GM21717 (cell line): ENCODE measurements around the gene TAS1R3.

Experiments used
- ATAC-seq: cut with Tn5 transposase; IDR thresholded peaks from one replicate; pipeline ENCODE4 v1.9.1; 2021; ENCODE audit warnings: mild to moderate bottlenecking, moderate library complexity; ENCODE audit not compliant: unreplicated experiment

TAS1R3 gene

GRCh38 chr1:1349256-1350012 is 18.4 kb downstream of the TAS1R3 start, which contains the start of gene DVL1:
Gene DVL1, minus strand, starts transcription at chr1:1349418. Its CDS starts 353 bp downstream, at chr1:1349065.
- no peak for ATAC-seq

DNA sequence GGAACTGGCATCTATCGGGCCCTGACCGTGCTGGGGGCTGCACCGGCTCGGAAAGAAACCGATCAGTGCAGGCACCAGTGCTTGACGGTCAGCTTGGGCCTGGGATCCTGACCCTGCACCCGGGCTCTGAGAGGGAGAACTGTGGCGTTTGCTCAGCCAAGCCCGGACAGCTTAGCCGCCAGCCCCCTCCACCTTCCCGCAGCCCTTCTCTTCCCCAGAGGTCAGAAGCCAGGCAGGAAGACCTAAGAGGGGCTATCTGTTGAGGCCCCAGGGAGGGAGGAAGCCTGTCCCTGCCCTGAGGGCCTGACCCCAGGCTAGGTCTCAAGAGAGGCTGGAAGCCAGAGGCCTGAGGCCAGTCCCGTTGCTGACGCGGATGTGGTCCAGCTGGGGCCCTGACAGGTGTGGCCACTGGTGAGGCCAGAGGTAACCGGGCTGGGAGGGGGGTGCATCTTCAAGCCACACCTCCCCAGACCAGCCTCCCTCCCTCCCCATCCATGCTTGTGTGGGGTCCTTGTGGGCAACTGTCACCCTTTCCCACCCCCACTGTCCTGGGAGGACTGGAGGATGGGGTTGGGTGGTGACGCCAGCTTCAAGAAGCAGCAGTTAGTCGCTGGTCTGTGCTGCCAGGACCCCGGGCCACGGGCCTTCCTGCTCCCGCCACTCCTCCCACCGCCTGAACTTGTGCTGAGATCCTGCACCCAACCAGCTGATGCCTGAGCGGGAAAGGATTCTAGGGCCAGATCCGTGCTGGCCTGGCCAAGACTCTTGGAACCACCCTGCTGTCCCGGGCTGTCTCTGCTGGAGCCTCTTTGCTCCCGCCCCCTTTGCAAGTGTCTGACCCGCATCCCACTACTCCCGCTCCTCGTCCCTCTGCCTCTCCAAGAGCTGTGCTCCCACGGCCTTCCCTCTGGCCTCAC is 20.7 kb downstream of the TAS1R3 start:
- no peak for ATAC-seq

DNA sequence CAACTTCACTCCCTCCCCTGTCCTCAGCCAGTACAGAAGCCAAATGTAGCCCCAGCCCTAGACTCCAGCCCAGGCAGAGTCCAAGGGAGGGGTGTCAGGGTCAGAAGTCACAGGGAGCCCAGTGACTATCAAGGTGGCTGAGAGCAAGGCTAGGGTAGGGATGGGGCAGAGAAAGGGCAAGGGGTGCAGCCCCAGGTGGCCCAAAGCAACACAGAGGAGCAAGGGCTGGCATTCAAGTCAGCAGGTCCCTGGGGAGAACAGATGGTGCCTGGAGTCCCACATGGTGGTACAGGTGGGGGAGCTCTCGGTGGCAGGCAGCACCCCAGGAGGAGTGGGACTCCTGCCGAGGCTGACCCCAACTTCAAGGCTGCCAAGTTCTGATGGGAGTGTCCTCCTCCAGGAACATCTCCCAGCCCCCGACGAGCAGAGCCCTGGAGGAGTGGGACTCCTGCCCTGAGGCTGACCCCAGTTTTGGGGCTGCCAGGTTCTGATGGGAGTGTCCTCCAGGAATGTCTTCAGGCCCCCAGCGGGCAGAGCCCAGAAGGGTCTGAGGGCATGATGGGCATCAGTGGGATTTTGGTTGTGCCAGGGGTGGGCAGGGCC is 21.8 kb downstream of the TAS1R3 start:
- no peak for ATAC-seq

GRCh38 chr1:1353389-1354151 is 22.5 kb downstream of the TAS1R3 start:
- ATAC-seq: no peak

DNA sequence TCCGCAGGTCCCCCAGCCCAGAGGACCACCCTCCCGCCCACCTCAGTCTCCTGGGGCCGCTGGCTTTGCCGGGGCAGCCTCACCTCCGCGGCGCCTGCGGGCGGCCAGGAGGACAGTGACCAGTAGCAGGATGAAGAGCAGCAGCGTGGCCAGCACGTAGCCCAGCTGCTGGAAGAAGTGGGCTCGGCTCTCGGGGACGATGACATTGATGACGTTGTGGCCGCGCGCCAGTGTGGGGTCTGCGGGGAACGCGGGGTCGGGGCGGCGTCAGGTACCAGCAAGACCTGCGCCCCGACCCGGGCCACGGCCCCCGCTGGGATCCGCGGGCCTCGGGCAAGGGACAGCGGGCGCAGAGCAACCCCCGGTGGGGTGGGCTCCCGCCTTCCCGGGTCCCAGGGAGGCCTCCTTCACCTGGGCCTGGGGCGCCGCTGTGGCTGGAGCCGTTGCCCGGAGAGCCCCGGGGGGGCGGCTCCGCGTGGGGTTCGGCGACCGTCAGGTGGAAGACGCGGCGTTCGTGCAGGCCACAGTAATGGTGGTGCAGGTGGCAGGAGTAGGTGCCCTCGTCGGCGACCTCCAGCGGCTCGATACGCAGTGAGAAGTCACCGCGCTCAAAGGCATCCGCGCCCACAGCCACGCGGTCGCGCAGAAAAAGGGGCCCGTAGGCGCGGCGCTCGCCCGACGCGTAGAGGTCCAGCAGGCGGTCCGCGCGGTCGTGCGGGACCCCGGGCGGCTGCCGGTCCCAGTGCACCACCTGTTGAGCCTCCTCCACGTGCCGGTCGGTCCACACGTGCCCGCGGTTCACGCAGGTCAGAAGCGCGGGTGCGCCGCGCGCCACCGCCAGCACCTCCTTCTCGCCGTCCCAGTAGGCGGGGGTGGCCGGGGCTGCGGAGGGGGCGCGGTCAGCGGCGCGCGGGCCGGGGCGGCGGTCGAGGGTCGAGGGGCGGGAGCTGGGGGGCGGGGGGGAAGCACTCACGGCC is 23.5 kb downstream of the TAS1R3 start:
- no peak for ATAC-seq

GRCh38 chr1:1355416-1355815 is 24.3 kb downstream of the TAS1R3 start:
- no peak for ATAC-seq

- ATAC-seq: no peak
These were observed 25.2 kb downstream of the TAS1R3 start for GRCh38 chr1:1356166-1356795.

DNA sequence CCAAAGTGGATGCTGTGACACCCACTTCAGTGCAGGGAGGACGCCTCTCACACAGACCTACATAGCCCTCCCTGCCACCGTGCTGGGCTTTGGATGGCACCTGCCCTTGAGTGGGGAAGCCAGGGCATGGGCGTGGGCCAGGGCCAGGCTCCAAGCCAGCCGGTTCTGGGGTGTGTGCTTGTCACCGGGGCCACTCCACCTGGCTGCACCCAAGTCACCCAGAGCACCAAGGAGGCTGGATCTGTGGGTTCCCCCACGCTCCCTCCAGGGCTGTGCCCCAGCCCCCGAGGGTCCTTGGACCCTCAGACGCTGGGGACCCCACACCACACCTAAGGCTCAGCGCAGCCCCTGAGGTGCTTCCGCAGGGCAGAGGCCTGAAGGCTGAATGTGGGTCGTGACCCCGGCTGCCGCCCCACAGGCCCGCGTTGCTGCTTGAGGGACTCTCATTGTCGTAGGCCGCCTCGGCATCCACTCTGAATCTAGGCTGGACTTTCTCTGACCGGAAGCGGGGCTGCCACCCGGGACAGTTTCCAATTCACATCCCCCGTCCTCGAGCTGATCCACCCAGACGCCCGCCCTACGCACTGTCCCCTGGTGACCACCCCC is 25.8 kb downstream of the TAS1R3 start:
- ATAC-seq: no peak

DNA sequence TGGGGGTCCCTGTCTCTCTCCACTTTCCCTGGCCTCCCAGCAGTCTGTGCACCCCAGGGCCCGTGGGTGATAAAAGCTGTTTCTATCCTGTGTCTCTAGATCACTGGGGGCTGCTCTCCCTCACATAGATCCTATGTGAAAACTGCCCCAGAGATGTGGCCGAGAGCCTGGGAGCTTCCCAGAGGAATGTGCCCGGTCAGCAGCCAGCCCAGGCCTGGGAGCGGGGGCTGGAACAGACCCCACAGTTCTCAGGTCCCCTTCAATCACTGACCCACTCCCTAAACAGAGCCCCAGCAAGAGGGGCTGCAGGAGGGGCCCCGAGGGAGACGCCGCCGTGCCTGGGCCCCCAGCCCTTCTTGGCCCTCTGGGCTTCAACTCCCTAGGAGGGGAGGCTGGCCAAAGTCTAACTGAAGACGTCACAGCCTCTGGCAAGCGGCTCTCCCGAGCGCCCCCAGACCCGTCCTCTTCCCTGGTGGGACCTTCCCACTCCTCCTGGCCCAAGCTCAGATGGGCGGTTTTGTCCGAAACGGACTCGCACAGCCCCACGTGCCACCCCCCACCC is 26.9 kb downstream of the TAS1R3 start:
- no peak for ATAC-seq

DNA sequence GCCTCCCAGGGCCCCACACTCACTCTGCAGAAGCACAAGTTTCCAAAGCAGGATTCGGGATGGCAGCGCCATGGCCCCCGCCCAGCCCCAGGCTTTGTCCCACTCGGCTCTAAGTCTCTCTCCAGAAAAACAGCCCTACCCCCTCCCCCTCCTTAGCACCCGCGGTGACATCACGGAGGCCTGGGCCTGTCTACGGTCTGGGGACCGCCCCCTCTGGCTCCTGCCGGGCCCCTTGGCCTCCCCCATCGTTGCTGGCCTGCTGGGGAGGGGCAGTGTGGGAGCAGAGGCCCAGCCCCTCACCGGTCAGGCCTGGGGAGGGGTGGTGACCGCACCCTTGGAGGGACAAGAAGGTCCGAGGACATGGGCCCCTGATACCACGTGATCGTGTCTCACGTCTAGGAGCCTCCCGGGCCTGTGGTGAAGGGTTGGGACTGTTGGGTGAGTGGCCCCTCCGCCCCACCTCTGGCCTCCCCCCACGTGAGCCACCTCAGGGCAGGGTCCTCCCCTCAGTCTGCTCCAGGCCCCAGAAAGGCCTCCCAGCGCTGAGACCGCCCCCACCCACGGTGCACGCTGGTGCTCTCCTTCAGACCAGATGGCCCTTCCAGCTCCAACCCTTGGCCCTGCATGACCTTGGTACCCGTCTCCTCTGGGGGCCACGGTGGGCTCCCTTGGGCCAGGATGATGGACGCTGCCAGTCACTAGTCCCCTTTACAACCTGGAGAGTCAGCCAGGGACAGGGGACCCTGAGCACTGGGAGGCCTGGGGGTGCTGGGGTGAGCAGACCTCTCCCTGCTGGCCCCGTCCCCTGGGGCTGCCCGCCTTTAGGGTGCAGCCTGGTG is 27.6 kb downstream of the TAS1R3 start, which contains the start of gene MXRA8:
Gene MXRA8, minus strand, starts transcription at position 123 of the 839 bp plus-strand sequence. Its CDS starts 51 bp downstream, at position 72.
- no peak for ATAC-seq

DNA sequence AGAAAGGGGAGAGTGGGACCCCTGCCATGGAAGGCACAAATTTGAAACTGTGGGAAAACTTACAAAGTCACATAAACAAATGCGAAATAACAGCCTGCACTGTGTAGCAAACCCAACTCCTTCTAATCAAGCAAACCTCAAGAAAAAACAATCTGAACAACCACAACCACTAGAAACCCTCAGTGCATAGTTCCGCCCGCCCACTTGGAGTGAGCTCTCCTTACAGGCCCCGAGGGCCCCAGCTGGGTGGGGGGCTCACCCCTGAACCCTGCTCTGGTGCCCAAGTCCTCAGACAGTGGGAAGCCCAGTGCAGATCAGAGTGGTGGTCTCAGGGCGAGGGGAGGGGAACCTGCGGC is 28.2 kb downstream of the TAS1R3 start:
- ATAC-seq: no peak

GRCh38 chr1:1359664-1360468 is 28.8 kb downstream of the TAS1R3 start:
- ATAC-seq: no peak

DNA sequence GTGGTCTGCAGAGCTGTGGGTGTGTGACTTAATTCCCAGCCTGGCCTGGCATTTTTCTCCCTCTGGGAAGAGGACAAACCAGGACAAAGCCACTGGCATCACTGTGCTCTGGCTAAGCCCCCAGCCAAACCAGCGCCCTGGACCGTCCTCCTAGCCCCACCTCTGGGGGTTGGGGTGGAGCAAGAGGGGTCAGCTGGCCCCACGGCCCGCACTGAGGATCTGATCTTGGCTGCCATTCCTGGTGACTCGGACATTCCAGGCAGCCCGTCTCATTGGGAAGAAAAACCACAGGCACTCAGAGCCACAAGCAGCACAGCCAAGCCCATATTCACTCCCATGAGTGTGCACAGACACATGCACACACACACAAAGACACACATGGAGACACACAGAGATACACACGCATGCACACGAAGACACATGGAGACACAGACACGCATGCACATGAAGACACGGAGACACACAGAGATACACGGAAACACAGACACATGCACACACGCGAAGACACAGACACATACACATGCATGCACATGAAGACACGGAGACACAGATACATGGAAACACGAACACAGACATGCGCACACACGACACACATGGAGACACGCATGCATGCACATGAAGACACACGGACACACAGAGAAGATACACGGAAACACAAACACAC is 29.6 kb downstream of the TAS1R3 start:
- no peak for ATAC-seq

GRCh38 chr1:1361233-1361981 is 30.3 kb downstream of the TAS1R3 start:
- ATAC-seq: no peak

DNA sequence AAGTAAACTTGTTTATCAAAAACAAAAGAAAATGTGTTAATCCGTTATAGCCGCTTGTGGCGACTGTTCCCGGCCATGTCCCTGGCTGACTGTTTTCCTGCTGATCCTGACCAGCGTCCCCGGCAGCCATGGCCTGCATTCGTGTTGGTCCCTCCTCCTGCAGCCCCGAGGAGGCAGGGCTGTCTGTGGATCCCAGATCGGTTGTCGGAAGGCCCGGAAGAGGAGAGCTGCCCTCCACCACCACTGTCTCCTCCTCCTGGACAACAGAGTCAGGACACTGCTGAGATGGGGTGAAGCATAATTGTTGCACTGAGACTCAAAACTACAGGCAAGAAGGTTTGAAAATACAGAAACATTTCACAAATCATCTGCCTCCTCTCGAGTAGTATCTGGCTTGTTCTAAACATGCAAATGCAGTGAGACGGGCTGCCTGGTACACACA is 30.9 kb downstream of the TAS1R3 start:
- no peak for ATAC-seq
